SIG-M5 treated with dmso at 0.1 percent for 504 hours (cell line): ENCODE data around the gene OTUD5.
A peak's percentile ranks its signal among the peaks of the same experiment; 100 is the strongest.
"Not testable (repeated sequence)": the region's sequence is repeated elsewhere in the genome, so short reads cannot be mapped to it uniquely, and the experiment has no call there.

Source experiments
- DNase-seq: peaks from one replicate; lab custom pipeline; 2025; ENCODE audit not compliant: unreplicated experiment; lab: John Stamatoyannopoulos, UW

OTUD5 gene

GRCh38 chrX:48957477-48957826 lies at the start of gene OTUD5:
Gene OTUD5, minus strand, starts transcription at chrX:48957607. Its CDS starts 37 bp downstream, at chrX:48957570.
- DNase-seq = peak; percentile 75

GRCh38 chrX:49003696-49004095 lies 46.3 kb upstream of the OTUD5 start:
- DNase-seq = no peak

GRCh38 chrX:49002091-49002935 lies 44.9 kb upstream of the OTUD5 start, which contains the start of gene GRIPAP1:
Gene GRIPAP1, minus strand, starts transcription at chrX:49002264. Its CDS starts 35 bp downstream, at chrX:49002229.
- DNase-seq = peak; percentile 91

GRCh38 chrX:49001521-49002090 lies 44.2 kb upstream of the OTUD5 start:
- peak; percentile 47 for DNase-seq

GRCh38 chrX:49000636-49001035 lies 43.2 kb upstream of the OTUD5 start:
- no peak for DNase-seq

GRCh38 chrX:48999030-48999429 lies 41.6 kb upstream of the OTUD5 start:
- DNase-seq = no peak

GRCh38 chrX:48998391-48998790 lies 41.0 kb upstream of the OTUD5 start:
- peak; percentile 36 for DNase-seq

- DNase-seq = no peak
Observed at GRCh38 chrX:48997865-48998264, 40.5 kb upstream of the OTUD5 start.

- DNase-seq = no peak
Observed at GRCh38 chrX:48997455-48997854, 40.0 kb upstream of the OTUD5 start.

- no peak for DNase-seq
Observed at GRCh38 chrX:48996969-48997368, 39.6 kb upstream of the OTUD5 start.

GRCh38 chrX:48992341-48992740 lies 34.9 kb upstream of the OTUD5 start:
- no peak for DNase-seq

- DNase-seq = no peak
Observed at GRCh38 chrX:48989483-48989882, 32.1 kb upstream of the OTUD5 start.

- no peak for DNase-seq
Observed at GRCh38 chrX:48983896-48984295, 26.5 kb upstream of the OTUD5 start.

- DNase-seq = no peak
Observed at GRCh38 chrX:48983081-48983480, 25.7 kb upstream of the OTUD5 start.

- no peak for DNase-seq
Observed at GRCh38 chrX:48981178-48981577, 23.8 kb upstream of the OTUD5 start.

GRCh38 chrX:48980341-48980740 lies 22.9 kb upstream of the OTUD5 start:
- not testable (repeated sequence) for DNase-seq

- DNase-seq = no peak
Observed at GRCh38 chrX:48978226-48978625, 20.8 kb upstream of the OTUD5 start.

GRCh38 chrX:48976086-48976485 lies 18.7 kb upstream of the OTUD5 start:
- no peak for DNase-seq

GRCh38 chrX:48975541-48975940 lies 18.1 kb upstream of the OTUD5 start:
- no peak for DNase-seq

GRCh38 chrX:48975041-48975440 lies 17.6 kb upstream of the OTUD5 start:
- DNase-seq = no peak

- DNase-seq = no peak
Observed at GRCh38 chrX:48974574-48974973, 17.2 kb upstream of the OTUD5 start.

- no peak for DNase-seq
Observed at GRCh38 chrX:48974033-48974432, 16.6 kb upstream of the OTUD5 start.
